Measurements from ENCODE around the gene NGB.

Gene NGB

DNA sequence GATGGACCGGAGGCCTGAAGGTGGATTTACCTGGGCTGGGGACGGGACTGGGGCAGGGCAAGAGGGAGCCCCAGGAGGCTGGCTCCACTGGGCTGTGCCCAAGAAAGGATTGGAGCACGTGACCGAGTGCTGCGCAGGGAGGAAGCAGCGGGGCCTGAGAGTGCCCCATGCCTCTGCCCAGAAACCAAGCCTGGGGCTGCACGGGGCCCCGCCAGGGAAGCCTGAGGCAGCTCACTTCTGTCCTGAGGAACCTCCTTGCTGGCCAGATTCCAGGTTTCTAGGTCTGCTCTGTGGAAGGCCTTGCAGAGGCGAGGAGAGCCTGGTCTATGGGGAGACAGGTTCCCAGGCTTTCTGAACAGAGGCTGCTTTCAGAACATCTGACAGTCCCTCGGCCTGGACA, 10.4 kb downstream of the NGB start:
- Histone ChIP-seq H3K27me3 (replicated peaks; ENCODE audit: control insufficient read depth, insufficient read depth, low read length) (peaks cover 3% of the 10 kb centered on the region), H3K4me3 (replicated peaks; ENCODE audit: low read depth, low read length) (no peak overlapping the region), H3K36me3 (ENCODE audit: control insufficient read depth, insufficient read depth, low read length) (no peaks in the 10 kb centered on the region)
- no peak for DNase-seq (ENCODE audit: extremely low read depth, insufficient read length)
- TF ChIP-seq, protein P1, sequence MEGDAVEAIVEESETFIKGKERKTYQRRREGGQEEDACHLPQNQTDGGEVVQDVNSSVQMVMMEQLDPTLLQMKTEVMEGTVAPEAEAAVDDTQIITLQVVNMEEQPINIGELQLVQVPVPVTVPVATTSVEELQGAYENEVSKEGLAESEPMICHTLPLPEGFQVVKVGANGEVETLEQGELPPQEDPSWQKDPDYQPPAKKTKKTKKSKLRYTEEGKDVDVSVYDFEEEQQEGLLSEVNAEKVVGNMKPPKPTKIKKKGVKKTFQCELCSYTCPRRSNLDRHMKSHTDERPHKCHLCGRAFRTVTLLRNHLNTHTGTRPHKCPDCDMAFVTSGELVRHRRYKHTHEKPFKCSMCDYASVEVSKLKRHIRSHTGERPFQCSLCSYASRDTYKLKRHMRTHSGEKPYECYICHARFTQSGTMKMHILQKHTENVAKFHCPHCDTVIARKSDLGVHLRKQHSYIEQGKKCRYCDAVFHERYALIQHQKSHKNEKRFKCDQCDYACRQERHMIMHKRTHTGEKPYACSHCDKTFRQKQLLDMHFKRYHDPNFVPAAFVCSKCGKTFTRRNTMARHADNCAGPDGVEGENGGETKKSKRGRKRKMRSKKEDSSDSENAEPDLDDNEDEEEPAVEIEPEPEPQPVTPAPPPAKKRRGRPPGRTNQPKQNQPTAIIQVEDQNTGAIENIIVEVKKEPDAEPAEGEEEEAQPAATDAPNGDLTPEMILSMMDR (IDR thresholded peaks at IDR 0.05; ENCODE audit: insufficient read depth, low read length, poor library complexity, severe bottlenecking), result no peak

DNA sequence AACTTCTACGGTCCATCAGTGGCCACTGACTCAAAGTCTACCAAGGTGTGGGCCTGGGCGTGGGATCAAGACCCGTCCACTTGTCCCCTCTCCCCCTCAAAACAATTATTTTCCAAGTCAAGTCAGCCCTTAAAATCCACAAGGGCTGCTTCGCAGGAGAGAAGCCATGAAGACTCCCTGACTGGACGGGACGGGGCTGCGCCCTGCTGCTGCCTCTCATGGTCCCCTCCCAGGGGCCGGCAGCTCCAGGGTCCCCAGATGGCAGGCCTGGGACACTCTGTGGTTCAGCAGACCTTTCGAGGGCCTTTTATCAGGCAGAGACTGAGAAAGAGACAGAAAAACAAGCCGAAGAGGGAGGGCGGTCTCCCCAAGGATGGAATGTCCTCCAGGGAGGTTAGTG, 10.8 kb downstream of the NGB start:
- Histone ChIP-seq H3K4me3 (replicated peaks; ENCODE audit: low read depth, low read length) (no peak overlapping the region), H3K36me3 (ENCODE audit: control insufficient read depth, insufficient read depth, low read length) (no peaks in the 10 kb centered on the region), H3K27me3 (replicated peaks; ENCODE audit: control insufficient read depth, insufficient read depth, low read length) (peaks cover 3% of the 10 kb centered on the region)
- TF ChIP-seq, protein P1 (IDR thresholded peaks at IDR 0.05; ENCODE audit: insufficient read depth, low read length, poor library complexity, severe bottlenecking), result no peak
- no peak for DNase-seq (ENCODE audit: extremely low read depth, insufficient read length)

DNA sequence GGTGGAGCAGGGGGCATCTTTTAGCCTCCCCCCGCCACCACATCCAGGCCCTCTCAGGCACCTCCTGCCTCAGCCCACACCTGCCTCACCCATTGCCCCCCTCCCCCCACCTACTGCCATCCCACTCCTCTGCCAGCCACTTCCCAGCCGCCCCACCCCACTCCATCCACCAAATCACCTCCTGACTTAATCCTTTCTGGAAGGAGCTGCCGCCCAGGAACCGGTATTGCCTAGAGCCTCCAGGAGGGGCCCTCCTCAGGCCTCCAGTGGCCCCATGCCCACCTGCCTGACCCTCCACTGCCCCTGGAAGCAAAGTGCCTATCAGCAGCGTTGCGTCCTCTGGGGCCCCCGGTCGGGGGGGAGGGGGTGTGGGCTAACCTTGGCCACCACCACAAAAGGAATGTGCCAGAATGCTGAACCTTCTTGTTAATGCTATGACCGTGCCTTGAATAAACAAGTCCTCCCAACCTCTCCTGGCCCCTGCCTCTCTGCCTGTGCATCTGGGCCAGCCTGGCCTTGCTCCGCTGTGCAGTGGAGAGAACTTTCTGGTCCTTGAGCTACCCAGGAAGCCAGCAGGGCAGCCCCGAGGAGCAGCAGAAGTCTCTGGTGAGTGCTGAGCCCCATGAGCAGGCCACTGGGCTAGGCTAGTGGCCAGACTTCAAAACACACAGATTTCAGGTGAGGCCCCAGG, 11.8 kb downstream of the NGB start:
- Histone ChIP-seq H3K36me3 (ENCODE audit: control insufficient read depth, insufficient read depth, low read length) (no peaks in the 10 kb centered on the region), H3K27me3 (replicated peaks; ENCODE audit: control insufficient read depth, insufficient read depth, low read length) (peaks cover 3% of the 10 kb centered on the region), H3K4me3 (replicated peaks; ENCODE audit: low read depth, low read length) (no peak overlapping the region)
- TF ChIP-seq, protein P1 (IDR thresholded peaks at IDR 0.05; ENCODE audit: insufficient read depth, low read length, poor library complexity, severe bottlenecking), result no peak
- DNase-seq (ENCODE audit: extremely low read depth, insufficient read length), result no peak

DNA sequence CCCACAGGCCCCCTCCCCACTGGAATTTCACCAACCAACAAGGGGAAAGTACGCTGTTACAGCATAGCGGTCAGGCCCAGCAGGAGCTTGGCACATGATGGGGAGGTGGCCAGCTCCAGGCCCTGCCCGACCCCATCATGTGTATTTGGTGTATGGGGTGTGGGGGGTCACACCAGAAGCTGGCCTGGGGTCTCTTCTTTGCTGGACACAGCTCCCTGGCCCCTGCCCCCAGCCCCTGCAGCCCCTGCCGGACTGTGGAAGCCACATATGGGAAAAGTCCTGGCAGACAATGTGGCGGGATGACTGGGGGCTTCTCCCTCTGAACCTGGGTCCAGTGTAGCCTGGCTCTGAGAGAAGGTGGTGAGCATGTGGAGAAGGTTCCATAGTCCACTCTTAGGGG, 12.4 kb downstream of the NGB start:
- H3K27me3 ChIP-seq (replicated peaks; ENCODE audit: control insufficient read depth, insufficient read depth, low read length), result peaks cover 3% of the 10 kb centered on the region
- TF ChIP-seq, protein P1 (IDR thresholded peaks at IDR 0.05; ENCODE audit: insufficient read depth, low read length, poor library complexity, severe bottlenecking), result no peak
- no peak overlapping the region for H3K4me3 ChIP-seq (replicated peaks; ENCODE audit: low read depth, low read length)
- H3K36me3 ChIP-seq (ENCODE audit: control insufficient read depth, insufficient read depth, low read length), result no peaks in the 10 kb centered on the region
- no peak for DNase-seq (ENCODE audit: extremely low read depth, insufficient read length)

DNA sequence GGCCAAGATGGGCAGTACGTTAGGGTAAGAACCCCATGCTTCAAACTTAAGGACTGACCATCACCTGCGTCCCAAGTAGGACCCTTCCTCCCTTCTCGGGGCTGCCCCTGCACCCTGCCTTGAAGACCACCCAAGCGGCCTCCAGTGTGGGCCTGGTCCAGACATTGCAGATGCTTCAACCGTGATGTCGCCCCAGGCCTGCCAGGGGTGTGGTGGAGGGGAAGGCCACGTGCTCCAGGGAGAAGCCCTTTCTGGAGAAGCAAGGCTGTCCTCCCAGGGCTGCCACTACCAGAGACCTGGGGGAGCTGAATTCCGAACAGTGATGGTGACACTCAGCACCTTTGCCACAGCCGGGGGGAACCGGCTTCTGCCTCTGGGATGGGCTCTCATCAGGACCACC, 13.3 kb downstream of the NGB start:
- TF ChIP-seq, protein P1 (IDR thresholded peaks at IDR 0.05; ENCODE audit: insufficient read depth, low read length, poor library complexity, severe bottlenecking), result no peak
- Histone ChIP-seq H3K4me3 (replicated peaks; ENCODE audit: low read depth, low read length) (no peak overlapping the region), H3K27me3 (replicated peaks; ENCODE audit: control insufficient read depth, insufficient read depth, low read length) (peaks cover 3% of the 10 kb centered on the region), H3K36me3 (ENCODE audit: control insufficient read depth, insufficient read depth, low read length) (no peaks in the 10 kb centered on the region)
- DNase-seq (ENCODE audit: extremely low read depth, insufficient read length), result no peak

DNA sequence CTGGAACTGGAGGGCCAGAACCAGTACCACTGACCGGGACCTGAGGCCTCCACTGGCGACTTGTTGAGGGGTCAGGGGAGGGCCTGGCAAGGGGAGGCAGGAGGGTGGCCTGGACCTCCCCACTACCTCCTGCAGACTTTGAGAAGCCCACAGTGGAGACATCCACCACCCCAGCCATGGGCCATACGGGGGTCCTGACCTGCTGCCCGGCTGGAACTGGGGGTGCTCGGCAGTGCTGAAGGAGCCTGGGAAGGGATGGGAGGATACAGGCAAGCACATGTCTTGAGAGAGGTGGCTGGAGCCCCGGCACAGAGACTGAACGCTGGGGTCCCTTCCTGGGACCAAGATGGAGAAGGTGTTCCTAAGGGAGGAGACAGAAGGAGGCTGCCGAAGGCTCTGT, 14.3 kb downstream of the NGB start:
- TF ChIP-seq, protein P1 (IDR thresholded peaks at IDR 0.05; ENCODE audit: insufficient read depth, low read length, poor library complexity, severe bottlenecking), result no peak
- no peaks in the 10 kb centered on the region for H3K36me3 ChIP-seq (ENCODE audit: control insufficient read depth, insufficient read depth, low read length)
- DNase-seq (ENCODE audit: extremely low read depth, insufficient read length), result no peak
- peaks cover 3% of the 10 kb centered on the region for H3K27me3 ChIP-seq (replicated peaks; ENCODE audit: control insufficient read depth, insufficient read depth, low read length)
- no peak overlapping the region for H3K4me3 ChIP-seq (replicated peaks; ENCODE audit: low read depth, low read length)

All from GM06990 (cell line).